Measurements from ENCODE around the gene RABL6. TPM values are rescaled to one million over a fixed set of nuclear protein-coding genes. Genes with fewer than 3 reads are reported as not detected.
"Not testable (repeated sequence)": the region's sequence is repeated elsewhere in the genome, so short reads cannot be mapped to it uniquely, and the experiment has no call there.

Gene RABL6
- total RNA-seq, 1 donor from 2014 or later = 43.8 TPM

DNA sequence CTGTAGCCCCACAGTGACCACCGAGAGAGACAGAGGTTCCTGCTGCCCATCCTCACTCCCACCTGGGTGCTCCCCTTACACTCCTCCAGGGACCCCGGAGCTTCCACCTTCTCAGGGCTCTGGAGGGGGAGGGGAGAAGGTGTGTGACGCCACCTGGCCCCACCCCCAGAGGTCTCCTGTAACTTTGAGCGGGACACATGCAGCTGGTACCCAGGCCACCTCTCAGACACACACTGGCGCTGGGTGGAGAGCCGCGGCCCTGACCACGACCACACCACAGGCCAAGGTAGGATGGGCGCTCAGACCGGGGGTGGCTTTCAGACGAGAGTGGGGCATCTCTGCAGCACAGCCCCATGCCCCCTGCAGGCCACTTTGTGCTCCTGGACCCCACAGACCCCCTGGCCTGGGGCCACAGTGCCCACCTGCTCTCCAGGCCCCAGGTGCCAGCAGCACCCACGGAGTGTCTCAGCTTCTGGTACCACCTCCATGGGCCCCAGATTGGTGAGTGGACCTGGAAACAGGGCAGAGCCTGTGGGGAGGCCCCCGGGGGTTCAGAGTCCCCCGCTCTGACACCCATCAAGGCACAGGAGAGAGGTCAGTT, 48.9 kb downstream of the RABL6 start:
- DNase-seq (ENCODE audit: low read depth in 2 of 2) = no peak

DNA sequence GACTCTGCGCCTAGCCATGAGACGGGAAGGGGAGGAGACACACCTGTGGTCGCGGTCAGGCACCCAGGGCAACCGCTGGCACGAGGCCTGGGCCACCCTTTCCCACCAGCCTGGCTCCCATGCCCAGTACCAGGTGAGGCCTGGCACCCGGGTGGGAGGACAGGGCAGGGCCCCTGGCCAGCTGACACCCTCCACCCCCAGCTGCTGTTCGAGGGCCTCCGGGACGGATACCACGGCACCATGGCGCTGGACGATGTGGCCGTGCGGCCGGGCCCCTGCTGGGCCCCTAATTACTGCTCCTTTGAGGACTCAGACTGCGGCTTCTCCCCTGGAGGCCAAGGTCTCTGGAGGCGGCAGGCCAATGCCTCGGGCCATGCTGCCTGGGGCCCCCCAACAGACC, 49.4 kb downstream of the RABL6 start:
- no peak for DNase-seq (ENCODE audit: low read depth in 2 of 2)

DNA sequence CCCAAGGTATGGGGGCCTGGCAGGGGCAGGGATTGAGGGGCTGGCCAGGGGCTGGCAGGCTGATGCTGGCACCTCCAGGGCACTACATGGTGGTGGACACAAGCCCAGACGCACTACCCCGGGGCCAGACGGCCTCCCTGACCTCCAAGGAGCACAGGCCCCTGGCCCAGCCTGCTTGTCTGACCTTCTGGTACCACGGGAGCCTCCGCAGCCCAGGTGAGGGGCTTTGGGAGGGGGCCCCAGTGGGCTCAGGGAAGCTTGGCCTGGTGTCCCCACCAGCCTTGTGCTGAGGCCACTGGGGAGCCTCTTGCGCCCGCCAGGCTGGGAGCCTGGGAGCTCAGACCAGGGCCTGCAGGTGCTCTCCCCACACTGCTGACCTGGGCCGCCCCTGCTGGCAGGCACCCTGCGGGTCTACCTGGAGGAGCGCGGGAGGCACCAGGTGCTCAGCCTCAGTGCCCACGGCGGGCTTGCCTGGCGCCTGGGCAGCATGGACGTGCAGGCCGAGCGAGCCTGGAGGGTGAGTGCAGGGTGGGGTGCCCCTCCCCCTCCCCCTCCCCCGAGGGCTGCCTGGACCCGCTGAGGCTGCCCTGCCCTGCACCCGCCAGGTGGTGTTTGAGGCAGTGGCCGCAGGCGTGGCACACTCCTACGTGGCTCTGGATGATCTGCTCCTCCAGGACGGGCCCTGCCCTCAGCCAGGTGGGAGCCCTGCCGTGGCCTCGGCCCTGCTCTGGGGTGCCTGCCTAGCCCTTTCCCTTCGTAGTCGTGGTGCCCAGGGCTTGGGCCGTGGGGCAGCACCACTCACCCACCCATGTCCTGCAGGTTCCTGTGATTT, 50.0 kb downstream of the RABL6 start:
- no peak for DNase-seq (ENCODE audit: low read depth in 2 of 2)

DNA sequence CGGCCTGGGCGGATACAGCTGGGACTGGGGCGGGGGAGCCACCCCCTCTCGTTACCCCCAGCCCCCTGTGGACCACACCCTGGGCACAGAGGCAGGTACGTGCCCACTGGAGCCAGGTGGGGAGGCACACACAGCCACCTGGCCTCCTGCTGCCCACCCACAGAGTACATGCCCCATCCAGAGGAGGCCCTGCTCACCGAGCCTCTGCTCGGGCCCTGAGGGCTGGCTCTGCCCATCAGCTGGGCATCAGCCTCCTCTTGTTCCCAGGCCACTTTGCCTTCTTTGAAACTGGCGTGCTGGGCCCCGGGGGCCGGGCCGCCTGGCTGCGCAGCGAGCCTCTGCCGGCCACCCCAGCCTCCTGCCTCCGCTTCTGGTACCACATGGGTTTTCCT, 50.7 kb downstream of the RABL6 start:
- DNase-seq (ENCODE audit: low read depth in 2 of 2) = no peak

DNA sequence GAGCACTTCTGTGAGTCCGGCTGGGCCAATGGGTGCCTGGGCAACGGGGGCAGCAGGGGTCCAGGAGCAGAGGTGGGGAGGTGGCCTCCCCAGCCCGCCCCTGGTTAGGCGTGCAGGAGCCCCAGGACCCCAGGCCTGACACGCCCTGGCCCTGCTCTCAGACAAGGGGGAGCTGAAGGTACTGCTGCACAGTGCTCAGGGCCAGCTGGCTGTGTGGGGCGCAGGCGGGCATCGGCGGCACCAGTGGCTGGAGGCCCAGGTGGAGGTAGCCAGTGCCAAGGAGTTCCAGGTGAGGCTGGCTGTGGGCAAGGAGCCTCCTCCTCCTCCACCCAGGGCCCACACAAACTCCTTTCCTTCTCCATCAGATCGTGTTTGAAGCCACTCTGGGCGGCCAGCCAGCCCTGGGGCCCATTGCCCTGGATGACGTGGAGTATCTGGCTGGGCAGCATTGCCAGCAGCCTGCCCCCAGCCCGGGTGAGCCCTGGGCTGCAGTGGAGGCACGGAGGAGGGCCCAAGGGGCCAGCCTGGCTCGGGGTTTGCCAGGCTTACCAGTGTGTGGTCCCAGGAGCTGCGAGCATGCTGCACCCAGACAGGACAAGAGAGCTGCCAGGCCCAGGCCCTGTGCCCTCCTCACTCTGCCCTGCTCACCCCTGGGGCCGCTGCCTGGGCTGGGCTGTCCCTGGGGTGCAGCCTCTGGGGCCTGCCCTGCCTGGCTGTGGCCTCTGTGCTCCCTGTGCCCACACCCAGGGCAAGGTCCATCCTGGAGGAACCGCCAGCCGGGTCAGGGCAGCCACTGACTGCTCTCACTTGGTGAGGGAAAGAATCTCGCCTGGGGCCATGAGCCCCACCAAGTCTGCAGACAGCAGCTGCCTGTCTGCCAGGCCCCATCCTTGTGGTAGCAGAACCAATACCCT, 51.4 kb downstream of the RABL6 start:
- no peak for DNase-seq (ENCODE audit: low read depth in 2 of 2)

DNA sequence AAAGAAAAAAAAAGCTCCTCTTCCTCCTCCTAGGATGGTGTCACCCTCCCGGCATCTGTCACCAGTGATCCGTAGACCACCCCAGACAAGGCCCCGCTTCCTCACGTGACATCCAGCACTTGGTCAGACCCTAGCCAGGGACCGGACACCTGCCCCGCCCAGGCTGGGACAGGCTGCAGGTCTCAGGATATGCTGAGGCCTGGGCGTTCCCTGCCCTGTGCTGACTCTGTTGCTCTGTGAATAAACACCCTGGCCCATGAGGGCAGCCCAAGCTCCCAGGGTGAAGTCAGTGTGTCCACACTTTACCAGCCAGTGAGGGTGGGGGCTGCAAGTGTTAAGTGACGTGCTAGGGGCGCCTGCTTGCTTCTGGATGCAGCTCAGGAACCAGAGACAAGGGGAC, 52.8 kb downstream of the RABL6 start:
- no peak for DNase-seq (ENCODE audit: low read depth in 2 of 2)

DNA sequence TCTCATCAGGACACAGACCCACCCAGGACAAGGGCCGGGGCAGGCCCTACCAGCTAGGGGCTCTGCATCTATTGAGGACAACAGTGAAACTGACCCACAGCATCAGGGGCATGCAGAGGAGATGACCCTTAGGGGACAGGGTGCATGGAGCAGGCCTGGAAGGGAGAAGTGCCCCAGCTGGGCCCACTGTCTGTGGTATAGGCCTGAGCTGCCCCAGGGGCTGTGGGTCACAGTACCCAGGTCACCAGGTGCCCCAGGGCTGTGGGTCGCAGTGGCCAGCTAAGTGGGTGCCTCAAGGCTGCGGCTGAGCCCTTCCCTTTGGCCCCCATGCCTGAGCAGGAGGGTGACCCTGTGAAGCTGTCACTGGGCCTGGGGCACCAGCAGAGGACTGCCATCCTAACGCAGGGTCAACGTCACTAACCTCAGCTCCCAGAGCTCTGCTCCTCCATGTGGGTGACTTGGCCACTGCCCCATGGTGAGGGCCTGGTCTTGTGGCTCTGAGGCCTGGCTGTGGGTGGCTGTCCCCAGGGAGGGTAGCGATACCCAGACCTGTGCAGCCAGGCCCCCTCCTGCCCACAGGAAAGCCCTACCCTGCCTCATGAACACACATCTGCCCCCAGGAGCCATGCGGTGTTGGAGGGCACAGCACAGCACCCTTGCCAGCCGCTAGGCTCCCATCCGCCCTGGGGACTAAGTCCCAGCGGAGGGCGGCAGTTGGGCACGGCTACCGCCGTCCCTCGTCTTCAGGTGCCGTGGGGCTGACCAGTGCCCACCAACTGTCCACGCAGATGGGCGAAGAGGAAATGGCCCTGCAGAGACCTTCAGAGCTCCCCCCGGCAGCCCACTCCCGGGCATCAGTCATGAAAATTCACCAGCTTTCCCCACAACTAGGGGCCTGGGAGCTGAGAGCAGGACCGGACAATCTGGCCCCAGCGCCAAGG, 53.5 kb downstream of the RABL6 start:
- no peak for DNase-seq (ENCODE audit: low read depth in 2 of 2)

DNA sequence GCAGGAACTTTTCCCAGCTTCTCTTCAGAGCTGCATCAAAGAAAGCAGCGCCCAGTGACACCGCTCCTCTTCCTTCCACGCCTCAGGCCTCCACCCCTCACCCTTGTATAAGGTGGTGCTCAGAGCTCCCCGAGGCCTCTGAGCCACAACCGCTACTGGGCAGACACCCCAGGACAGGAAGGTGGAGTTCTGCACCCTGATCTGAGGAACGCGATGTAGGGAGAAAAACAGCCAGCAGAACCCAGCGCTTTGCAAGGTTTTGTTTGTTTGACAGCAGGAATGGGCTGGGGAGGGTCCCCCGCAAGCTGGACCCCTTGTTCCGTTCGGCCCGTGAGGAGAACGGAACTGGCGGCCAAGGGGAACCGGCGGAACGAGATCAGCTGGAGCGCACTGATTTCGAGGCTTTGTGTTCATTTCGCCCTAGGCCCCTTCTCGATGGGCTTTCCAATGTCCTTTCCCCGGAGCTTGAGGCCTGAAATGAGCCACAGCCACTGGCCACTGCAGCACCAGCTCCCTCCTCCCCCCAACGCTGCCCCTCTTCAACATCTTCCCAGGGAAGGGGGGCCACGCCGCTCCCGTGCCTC, 54.2 kb downstream of the RABL6 start:
- DNase-seq (ENCODE audit: low read depth in 2 of 2) = no peak

DNA sequence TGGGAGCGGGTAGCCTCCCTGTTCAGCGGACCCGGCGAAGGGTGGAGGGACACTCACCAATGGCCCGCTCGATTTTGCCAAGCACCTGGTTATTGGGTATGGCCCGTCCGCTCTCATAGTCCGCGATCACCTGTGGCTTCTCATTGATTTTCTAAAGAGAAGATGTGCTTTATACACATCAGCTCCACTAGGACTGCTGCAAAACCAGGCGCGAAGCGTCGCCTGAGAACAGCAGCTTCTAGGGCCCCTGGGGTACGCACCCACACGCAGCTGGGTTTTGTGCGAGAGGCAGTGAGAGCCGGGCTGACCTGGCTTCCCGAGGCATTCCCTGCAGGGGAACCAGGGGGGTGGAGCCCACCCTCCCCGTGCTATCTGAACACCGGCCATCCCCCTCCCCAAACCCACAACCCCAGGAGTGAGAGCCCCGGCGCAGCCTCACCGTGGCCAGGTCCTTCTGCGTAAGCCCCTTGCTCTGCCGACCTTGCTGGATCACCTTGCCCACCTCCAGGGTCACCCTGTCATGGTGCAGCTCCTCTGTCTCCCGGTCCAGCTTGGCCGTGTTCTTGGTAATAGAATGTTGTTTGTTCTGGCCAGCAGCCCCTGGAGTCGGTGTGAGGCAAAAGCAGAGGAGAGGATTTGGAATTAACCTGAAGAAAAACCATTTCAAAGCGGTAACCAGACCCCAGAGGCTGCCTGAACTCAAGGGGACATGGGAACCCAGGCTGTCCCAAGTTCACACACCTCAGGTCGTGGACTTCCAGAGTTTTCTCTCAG, 55.3 kb downstream of the RABL6 start:
- DNase-seq (ENCODE audit: low read depth in 2 of 2) = no peak

DNA sequence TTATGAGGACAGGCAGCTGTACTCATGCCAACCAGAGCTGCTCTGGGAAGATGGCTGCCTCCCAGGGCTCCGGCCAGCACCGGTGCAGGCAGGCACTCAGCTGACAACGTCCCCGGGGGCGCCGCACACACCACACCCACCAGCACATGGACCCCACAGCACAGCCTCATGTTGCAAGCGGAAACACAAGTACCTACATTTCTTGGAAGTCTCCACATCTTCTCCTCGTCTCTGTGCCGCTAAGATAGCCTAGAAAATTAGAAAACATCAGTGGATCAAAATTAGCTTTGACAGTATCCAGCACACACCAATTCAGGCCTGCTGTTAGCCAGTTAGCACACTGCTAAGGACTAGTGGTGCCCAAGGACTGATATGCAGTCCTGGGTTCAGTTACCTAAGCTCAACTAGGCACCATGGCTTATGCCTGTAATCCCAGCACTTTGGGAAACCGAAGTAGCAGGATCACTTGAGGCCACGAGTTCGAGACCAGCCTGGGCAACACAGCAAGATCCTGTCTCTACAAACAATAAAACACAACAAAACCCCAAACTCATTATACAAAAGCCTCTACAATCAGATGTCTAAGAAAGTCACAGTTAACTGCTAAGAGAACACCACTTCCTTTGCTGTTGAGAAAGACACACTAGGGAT, 56.0 kb downstream of the RABL6 start:
- DNase-seq (ENCODE audit: low read depth in 2 of 2) = no peak

DNA sequence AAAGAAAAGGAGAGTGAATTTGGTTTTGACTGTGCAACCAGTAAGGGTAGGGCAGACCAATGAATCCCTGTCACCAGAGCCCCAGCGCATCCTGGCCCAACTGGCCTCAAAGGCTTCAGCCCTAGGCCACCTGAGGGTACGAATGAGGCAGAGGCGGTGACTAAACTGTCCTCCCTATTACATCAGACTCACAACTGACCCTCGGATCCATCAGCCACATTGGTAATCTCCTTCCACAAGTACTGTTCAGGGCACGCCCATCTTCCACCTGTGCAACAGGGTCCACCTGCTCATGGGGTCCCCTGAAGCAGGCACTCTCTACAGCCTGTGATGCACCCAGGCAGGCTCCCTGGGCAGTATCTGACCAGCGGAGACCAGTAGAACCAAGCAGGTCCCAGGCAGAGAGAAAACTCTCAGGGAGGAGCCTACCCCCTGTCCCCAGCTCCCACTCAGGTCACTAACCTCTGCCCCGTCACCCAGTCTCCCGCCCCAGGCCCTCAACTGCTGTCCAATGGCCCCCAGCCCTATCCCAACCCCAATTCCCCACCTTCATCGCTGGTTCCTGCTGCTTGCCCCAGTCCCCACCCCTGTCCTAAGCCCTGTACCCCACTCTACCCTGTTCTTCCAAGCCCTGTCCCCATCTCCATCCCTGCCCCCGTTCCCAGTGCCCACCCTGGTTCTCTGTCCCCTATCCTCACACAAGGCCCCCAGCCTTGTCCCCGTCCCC, 57.5 kb downstream of the RABL6 start:
- DNase-seq (ENCODE audit: low read depth in 2 of 2) = no peak

DNA sequence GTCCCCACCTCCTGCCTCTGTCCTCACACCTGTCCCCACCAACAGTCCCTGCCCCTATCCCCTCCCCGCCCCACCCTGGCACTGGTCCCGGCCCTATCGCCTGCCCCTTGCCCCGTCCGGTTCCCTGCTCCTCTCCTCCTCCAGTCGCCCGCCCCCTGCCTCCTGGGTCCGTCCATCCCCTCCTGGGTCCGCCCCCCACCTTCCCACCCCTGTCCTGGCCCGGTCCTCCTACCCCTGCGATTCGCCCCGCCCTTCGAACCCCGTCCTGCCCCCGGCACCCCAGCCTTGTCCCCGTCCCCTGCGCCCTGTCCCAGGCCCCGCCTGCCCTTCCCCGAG, 58.0 kb downstream of the RABL6 start:
- no peak for DNase-seq (ENCODE audit: low read depth in 2 of 2)

DNA sequence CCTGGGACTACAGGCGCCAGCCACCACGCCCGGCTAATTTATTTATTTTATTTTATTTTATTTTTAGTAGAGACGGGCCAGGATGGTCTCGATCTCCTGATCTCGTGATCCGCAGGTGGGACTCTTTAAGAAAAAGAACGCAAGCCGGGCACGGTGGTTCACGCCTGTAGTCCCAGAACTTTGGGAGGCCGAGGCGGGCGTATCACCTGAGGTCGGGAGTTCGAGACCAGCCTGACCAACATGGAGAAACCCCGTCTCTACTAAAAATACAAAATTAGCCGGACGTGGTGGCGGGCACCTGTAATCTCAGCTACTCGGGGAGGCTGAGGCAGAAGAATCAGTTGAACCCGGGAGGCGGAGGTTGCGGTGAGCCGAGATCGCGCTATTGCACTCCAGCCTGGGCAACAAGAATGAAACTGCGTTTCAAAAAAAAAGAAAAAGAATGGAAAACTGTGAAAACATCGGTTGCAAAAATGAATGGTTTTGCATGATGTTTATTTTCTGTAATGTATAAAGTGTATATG, 59.2 kb downstream of the RABL6 start:
- DNase-seq (ENCODE audit: low read depth in 2 of 2) = not testable (repeated sequence)

DNA sequence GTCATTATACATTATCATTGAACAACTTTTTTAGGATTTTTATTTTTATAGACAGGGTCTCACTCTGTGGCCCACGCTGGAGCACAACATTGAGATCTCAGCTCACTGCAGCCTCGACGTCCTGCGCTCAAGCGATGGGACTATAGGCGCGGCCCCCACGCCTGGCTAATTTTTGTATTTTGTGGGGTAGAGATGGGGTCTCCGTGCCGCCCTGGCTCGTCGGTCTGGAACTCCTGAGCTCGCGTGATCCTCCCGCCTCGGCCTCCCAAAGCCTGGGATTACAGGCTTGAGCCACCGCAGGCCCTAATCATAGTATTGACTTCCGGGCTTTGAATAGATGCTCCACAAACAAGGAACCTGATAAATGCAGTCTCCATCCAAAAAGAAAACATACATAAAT, 59.7 kb downstream of the RABL6 start:
- DNase-seq (ENCODE audit: low read depth in 2 of 2) = no peak

DNA sequence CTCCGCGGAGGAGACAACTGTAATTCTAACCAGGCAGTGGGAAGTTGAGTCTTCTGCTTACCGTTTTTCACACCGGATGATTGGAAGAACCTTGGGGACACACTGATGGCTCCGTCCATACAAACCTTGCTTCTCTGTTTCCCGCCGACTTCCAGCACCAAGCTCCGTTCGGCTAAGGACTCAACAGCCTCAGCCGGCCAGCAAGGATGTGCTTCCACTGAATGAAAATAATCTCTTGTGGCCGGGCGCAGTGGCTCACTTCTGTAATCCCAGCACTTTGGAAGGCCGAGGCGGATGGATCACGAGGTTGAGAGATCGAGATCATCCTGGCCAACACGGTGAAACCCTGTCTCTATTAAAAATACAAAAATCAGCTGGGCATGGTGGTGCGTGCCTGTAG, 60.2 kb downstream of the RABL6 start:
- no peak for DNase-seq (ENCODE audit: low read depth in 2 of 2)

DNA sequence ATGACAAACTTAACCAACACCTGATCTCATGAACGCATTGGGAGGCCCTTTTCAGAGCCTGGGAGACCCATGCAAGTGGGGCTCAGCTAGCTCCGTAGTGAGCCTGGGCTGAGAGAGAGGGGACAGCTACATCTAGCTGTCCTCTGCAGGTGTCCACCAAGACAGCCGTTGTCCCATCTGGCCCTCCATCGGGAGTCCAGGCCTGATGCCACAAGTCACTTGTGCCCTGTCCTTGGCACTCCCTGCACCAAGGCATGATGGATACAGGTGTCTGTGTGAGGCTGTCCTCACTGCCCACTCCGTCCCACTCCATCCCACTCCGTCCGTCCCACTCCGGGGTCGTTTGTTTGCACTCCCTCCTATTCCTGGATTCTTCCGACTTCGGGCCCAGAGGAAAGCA, 60.9 kb downstream of the RABL6 start:
- no peak for DNase-seq (ENCODE audit: low read depth in 2 of 2)

DNA sequence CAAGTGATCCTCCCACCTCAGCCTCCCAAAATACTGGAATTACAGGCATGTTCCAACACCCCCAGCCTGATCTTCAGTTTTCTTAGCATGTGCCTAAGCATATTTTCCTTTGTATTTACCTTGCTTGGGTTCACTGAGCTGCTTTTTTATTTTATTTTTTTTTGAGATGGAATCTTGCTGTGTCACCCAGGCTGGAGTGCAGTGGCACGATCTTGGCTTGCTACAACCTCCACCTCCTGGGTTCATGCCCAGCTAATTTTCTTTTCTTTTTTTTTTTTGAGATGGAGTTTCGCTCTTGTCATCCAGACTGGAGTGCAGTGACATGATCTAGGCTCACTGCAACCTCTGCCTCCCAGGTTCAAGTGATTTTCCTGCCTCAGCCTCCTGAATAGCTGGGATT, 61.9 kb downstream of the RABL6 start:
- DNase-seq (ENCODE audit: low read depth in 2 of 2) = not testable (repeated sequence)

DNA sequence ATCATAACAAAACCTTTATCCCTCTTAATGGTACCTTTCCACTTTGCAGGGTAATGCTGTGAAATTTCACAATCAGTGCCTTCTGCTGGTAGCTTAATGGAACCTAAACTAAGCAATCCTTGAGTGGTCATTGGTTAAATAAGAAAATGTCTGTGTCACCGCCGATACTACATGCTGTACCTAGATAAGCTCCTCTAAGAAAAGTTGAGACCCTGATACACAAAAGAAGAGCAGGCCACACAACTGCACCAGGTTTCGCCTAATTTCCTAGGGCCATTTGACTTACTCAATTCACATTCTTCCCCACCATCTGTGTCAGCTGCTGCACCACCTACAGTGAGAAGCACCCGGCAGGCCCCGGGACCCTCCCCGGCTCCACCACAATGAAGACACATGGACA, 67.4 kb downstream of the RABL6 start:
- no peak for DNase-seq (ENCODE audit: low read depth in 2 of 2)

DNA sequence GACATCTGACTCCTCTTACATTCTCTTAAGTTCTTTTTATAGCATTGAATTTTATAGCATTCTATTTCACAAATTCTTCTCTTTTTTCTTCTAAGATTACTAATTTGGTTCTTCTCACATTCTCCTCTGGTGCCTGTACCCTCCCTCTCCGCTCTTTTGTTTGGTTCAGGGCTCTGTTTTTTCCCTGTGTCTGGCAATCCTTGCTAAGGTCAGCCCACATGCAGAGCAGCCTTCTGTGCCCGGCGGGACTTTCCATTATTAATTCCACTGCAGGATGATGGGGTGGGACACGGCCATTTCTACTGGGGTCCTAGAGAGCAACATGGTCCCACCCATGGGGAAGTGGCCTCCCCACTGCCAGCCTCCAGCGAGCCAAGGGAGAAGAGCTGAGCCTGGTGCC, 68.7 kb downstream of the RABL6 start:
- DNase-seq (ENCODE audit: low read depth in 2 of 2) = no peak

Data from lung microvascular endothelial cell (primary cell).